Sigmoid colon (tissue), 7 donors: ENCODE results near the gene KIF17. TPM values are rescaled to one million over a fixed set of nuclear protein-coding genes. Genes with fewer than 3 reads are reported as not detected.

ENCODE experiments used
- DNase-seq: peaks from one replicate; pipeline ENCODE4 v3.0.0-alpha.2; 2019
- H3K27ac ChIP-seq, 4 donors: fragments of 200-600 bp; sonication (generic); one replicate each; pipeline ENCODE4 v1.5.1; 2016 to 2019; ENCODE audit warnings: mild to moderate bottlenecking in 1 of 4
- H3K27me3 ChIP-seq, 3 donors: fragments of 200-600 bp; sonication (generic); one replicate each; pipeline ENCODE4 v1.5.1; 2019; ENCODE audit warnings: mild to moderate bottlenecking in 1 of 3
- H3K36me3 ChIP-seq, 4 donors: fragments of 200-600 bp; sonication (generic); one replicate each; pipeline ENCODE4 v1.5.1; 2016 to 2019
- H3K4me1 ChIP-seq, 4 donors: fragments of 200-600 bp; sonication (generic); one replicate each; pipeline ENCODE4 v1.5.1; 2017 to 2019
- H3K4me3 ChIP-seq, 4 donors: fragments of 200-600 bp; sonication (generic); one replicate each; pipeline ENCODE4 v1.5.1; 2017 to 2019; ENCODE audit warnings: mild to moderate bottlenecking in 2 of 4, moderate library complexity in 1 of 4
- H3K9me3 ChIP-seq, 4 donors: fragments of 200-600 bp in 3 of 4; sonication (generic) in 3 of 4; one replicate each; pipeline versions ENCODE4 v1.5.1 to v1.6.1; 2013 to 2019
- CTCF ChIP-seq, 4 experiments: fragments of 450-650 bp in 3 of 4; fragments of 200-600 bp in 1 of 4; IDR thresholded peaks; one replicate each; pipeline ENCODE4 v1.5.1; 2016 to 2019; ENCODE audit warnings: antibody characterized with exemption in 4 of 4, mild to moderate bottlenecking in 3 of 4, moderate library complexity in 2 of 4
- EP300 ChIP-seq, 4 donors: sonication (generic); formaldehyde crosslinking; IDR thresholded peaks; one replicate each; pipeline ENCODE4 v1.6.1; 2017; ENCODE audit warnings: antibody characterized with exemption in 4 of 4
- POLR2A ChIP-seq, 2 donors: fragments of 450-650 bp; IDR thresholded peaks; one replicate each; pipeline ENCODE4 v1.6.1; 2016; ENCODE audit warnings: antibody characterized with exemption in 2 of 2, mild to moderate bottlenecking in 2 of 2, moderate library complexity in 2 of 2
- POLR2AphosphoS5 ChIP-seq, 4 donors: sonication (generic); formaldehyde crosslinking; IDR thresholded peaks; one replicate each; pipeline ENCODE4 v1.6.1; 2017; ENCODE audit warnings: antibody characterized with exemption in 4 of 4
- WGBS, 2 donors: extraction: QIAGEN DNeasy Blood & Tissue Kit; methylation state at CpG; one replicate each; pipeline ENCODE4 v1.1.7; 2013; 5-methylcytosine and 5-hydroxymethylcytosine counted together
- intact Hi-C: fragments of 100-400 bp; cut with DNase I; formaldehyde crosslinking; loops from one replicate; pipeline ENCODE4 v1.15.1; 2023
- polyA plus RNA-seq, 3 donors: library from polyadenylated mRNA; stranded (reverse); fragments of 200-250 nt; gene quantifications; one replicate each; pipeline ENCODE4 v1.2.3, GENCODE V29; 2013
- total RNA-seq, 4 donors: library from RNA; depleted of rRNA; stranded (reverse); fragments of >200 nt; gene quantifications; one replicate each; pipeline ENCODE4 v1.1.0, GENCODE V29; 2016
- donor health status: healthy with polysubstance abuse.
- donor health status: Bipolar disorder and iron deficiency.
- donor health status: healthy.

KIF17 gene
- total and polyA plus RNA-seq, 7 donors, result 0.54 to 2.4 (median 1.4) TPM

- Histone ChIP-seq H3K27ac (no peak overlapping the region), H3K4me1 (no peaks in the 10 kb centered on the region), H3K36me3 (no peaks in the 10 kb centered on the region), H3K4me3 (no peak overlapping the region), H3K9me3 (no peaks in the 10 kb centered on the region), H3K27me3 (no peaks in the 10 kb centered on the region)
- no peak for DNase-seq
- no peak for TF ChIP-seq EP300 (IDR thresholded peaks at IDR 0.05)
- no peak for TF ChIP-seq CTCF (IDR thresholded peaks at IDR 0.05)
- no peak for TF ChIP-seq POLR2A (IDR thresholded peaks at IDR 0.05)
- WGBS, 2 donors, result 76 to 84% methylated on average over 6 of the region's 6 CpGs
- intact Hi-C loops, result no loop called here
Measured at GRCh38 chr1:20708057-20708456, 9.8 kb downstream of the KIF17 start.

- H3K9me3 ChIP-seq, result no peaks in the 10 kb centered on the region
- no peaks in the 10 kb centered on the region for H3K36me3 ChIP-seq
- no peaks in the 10 kb centered on the region for H3K27me3 ChIP-seq
- intact Hi-C loops, result no loop called here
- no peak for DNase-seq
- H3K4me1 ChIP-seq, result no peaks in the 10 kb centered on the region
- H3K4me3 ChIP-seq, result no peak overlapping the region
- WGBS, 2 donors, result 48 to 51% methylated on average over 5 of the region's 5 CpGs
- H3K27ac ChIP-seq, result no peak overlapping the region
- no peak for TF ChIP-seq POLR2AphosphoS5 (IDR thresholded peaks at IDR 0.05)
- TF ChIP-seq EP300 (IDR thresholded peaks at IDR 0.05), result no peak
- TF ChIP-seq CTCF (IDR thresholded peaks at IDR 0.05), result no peak
- no peak for TF ChIP-seq POLR2A (IDR thresholded peaks at IDR 0.05)
Measured at GRCh38 chr1:20706841-20707240, 11.0 kb downstream of the KIF17 start.

GRCh38 chr1:20705203-20705755, 12.5 kb downstream of the KIF17 start:
- TF ChIP-seq CTCF (IDR thresholded peaks at IDR 0.05) (no peak), POLR2A (IDR thresholded peaks at IDR 0.05) (no peak), EP300 (IDR thresholded peaks at IDR 0.05) (no peak), POLR2AphosphoS5 (IDR thresholded peaks at IDR 0.05) (no peak)
- Histone ChIP-seq H3K9me3 (no peaks in the 10 kb centered on the region), H3K27me3 (no peaks in the 10 kb centered on the region), H3K4me3 (no peak overlapping the region), H3K4me1 (no peaks in the 10 kb centered on the region), H3K36me3 (no peaks in the 10 kb centered on the region), H3K27ac (no peak overlapping the region)
- DNase-seq, result no peak
- 86 to 89% methylated on average over 15 of the region's 15 CpGs for WGBS, 2 donors
- intact Hi-C loops, result no loop called here

GRCh38 chr1:20704390-20705202, 13.2 kb downstream of the KIF17 start:
- no peaks in the 10 kb centered on the region for H3K27me3 ChIP-seq
- intact Hi-C loops, result no loop called here
- H3K4me3 ChIP-seq, result no peak overlapping the region
- DNase-seq, result no peak
- H3K27ac ChIP-seq, result no peak overlapping the region
- 94 to 96% methylated on average over 41 of the region's 41 CpGs for WGBS, 2 donors
- no peaks in the 10 kb centered on the region for H3K9me3 ChIP-seq
- TF ChIP-seq CTCF (IDR thresholded peaks at IDR 0.05), result no peak
- TF ChIP-seq EP300 (IDR thresholded peaks at IDR 0.05), result no peak
- no peak for TF ChIP-seq POLR2A (IDR thresholded peaks at IDR 0.05)
- TF ChIP-seq POLR2AphosphoS5 (IDR thresholded peaks at IDR 0.05), result no peak
- H3K36me3 ChIP-seq, result no peaks in the 10 kb centered on the region
- H3K4me1 ChIP-seq, result no peaks in the 10 kb centered on the region
